Adrenal gland (tissue), 5 donors: ENCODE measurements around the gene UBE2G1.

Experiments
- CTCF ChIP-seq, 6 experiments: fragments of 450-650 bp in 4 of 6; fragments of 200-600 bp in 2 of 6; sonication (generic) in 1 of 6; IDR thresholded peaks; 1 replicate in 5 of 6; 2 replicates in 1 of 6; pipeline versions ENCODE4 v1.5.1 to v1.8.0; 2016 to 2021; ENCODE audit warnings: antibody characterized with exemption in 6 of 6, mild to moderate bottlenecking in 2 of 6, moderate library complexity in 1 of 6
- POLR2A ChIP-seq, 2 donors: fragments of 450-650 bp; IDR thresholded peaks; one replicate each; pipeline ENCODE4 v1.6.1; 2017; ENCODE audit warnings: antibody characterized with exemption in 2 of 2, mild to moderate bottlenecking in 2 of 2, moderate library complexity in 1 of 2
- donor health status: DM: no; HTN: no; CAD: no.

DNA sequence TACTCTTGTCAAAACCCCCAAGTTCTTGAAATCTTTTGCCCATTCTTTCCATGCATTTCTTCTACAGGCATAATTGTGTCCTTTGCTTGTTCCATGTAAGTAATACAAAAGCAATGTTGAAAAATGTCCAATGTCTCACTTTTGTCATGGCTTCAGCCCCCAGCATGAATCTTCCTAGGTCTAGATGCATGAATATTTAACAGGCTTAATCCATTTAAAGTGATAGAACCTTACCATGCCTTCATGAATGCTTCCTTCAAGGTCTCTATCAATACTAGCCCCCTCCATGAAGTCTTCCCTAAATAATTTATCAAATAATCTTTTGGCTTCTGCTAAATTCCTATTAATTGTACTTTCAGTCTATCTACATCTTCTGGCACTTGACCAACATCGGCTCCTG is 56.6 kb downstream of the UBE2G1 start:
- no peak for TF ChIP-seq CTCF (IDR thresholded peaks at IDR 0.05)
- TF ChIP-seq POLR2A (IDR thresholded peaks at IDR 0.05): no peak
